Measurements from ENCODE around the gene RBM4B.
"Not testable (repeated sequence)": the region's sequence is repeated elsewhere in the genome, so short reads cannot be mapped to it uniquely, and the experiment has no call there.

The RBM4B gene, protein sequence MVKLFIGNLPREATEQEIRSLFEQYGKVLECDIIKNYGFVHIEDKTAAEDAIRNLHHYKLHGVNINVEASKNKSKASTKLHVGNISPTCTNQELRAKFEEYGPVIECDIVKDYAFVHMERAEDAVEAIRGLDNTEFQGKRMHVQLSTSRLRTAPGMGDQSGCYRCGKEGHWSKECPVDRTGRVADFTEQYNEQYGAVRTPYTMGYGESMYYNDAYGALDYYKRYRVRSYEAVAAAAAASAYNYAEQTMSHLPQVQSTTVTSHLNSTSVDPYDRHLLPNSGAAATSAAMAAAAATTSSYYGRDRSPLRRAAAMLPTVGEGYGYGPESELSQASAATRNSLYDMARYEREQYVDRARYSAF

DNA sequence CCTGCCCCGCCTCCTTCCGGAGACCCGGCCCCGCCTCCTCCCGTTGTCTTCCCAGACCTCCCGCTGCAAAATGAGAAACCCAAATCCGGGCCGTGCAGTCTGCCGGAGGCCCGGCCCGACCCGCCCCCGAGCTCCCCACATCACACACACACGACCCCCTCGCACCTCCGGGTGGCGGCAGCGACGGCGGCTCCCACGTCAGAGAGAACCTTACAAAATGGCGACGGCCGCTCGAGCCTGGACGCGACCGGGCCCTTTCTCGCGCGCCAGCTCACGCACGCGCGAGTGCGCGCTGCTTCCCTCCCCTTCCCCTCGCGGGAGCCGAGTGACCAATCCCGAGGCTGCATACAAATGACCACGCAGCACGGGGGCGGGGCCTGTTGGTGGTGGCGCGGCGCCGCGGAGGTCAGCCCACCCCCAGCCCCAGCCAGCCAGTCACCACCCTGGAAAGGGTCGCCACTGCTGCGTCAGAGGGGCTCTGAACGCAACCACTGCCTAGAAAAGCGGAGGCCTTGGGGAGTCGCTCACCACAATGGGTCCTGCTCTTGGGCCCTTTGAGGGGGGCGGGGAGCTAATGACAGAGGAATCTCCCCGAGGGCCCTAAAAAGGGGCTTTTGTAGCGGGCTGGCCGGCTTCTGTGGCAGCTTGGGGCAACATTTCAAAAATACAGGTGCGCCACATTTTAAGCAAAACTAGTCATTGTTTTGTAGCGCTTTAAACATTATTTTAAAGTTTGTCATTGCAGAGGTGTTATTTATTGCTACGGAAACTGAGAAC is at the start of gene RBM4B:
TSS of gene RBM4B (minus strand) at position 289 of the 777 bp plus-strand sequence. CDS start 808 bp downstream, outside the sequence.
- peak; percentile 89 to 94 for DNase-seq (ENCODE audit: low read depth in 1 of 2, low spot score in 1 of 2)

DNA sequence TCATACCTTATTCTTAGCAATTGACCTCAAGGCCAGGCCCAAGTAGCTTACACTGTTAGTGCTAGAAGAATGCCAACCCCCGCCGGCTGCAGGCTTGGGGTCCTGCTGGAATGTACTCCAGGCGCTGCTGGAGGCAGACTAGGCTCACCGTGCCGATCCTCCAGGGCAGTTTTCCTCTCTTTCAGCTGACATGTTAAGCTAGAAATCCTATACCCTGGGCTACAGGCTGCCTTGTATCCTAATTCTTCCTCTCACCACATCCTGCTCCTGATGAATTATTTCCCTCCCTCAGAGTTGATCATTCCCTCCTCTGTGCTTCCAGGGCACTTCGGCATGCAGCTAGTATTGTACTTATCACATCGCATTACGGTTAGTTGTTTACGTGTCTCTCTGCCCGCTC is 48.0 kb upstream of the RBM4B start:
- DNase-seq (ENCODE audit: low read depth in 1 of 2, low spot score in 1 of 2), result no peak

- DNase-seq (ENCODE audit: low read depth in 1 of 2, low spot score in 1 of 2), result no peak
Observed at GRCh38 chr11:66725114-66725513, 47.4 kb upstream of the RBM4B start.

- not testable (repeated sequence) for DNase-seq (ENCODE audit: low read depth in 1 of 2, low spot score in 1 of 2)
Observed at GRCh38 chr11:66724167-66724566, 46.5 kb upstream of the RBM4B start.

- no peak for DNase-seq (ENCODE audit: low read depth in 1 of 2, low spot score in 1 of 2)
Observed at GRCh38 chr11:66723693-66724092, 46.0 kb upstream of the RBM4B start.

DNA sequence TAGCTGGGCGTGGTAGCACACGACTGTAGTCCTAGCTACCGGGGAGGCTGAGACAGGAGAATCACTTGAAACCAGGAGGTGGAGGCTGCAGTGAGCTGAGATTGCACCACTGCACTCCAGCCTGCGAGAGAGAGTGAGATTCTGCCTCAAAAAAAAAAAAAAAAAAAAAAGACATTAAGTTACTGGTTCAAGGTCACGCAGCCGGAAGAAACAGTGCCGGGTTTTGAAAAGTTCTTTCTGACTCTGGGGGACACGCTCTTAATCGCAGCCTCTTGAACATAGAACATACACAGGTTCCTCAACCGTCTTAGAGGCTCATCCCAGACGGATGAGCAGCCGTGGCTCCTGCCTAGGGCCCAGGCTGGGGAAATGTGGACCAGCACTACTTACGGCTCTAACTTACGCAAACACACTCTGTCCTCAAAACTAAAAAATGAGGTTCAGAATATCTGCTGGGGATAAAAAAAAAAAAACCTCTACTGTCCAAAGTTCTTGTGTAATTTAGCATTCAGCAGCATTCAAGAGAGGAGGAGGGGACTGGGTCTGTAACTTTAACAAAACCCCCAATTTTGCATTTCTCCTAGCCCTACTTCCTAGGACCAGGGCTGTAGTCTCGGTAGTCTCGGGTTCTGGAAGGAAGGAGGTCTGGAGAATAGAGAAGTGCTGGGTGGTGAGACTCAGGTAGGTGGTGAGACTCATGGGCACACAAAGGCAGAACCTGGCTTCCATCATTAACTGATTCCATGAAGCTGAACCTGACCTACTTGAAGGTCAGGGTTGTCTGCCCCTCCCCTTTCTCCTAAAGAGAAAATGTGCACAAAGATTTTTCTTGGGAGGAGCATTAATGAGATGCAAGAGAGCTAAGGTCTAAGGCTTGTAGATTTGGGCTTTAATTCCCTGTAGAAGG is 45.3 kb upstream of the RBM4B start:
- DNase-seq (ENCODE audit: low read depth in 1 of 2, low spot score in 1 of 2), result no peak

- no peak for DNase-seq (ENCODE audit: low read depth in 1 of 2, low spot score in 1 of 2)
Observed at GRCh38 chr11:66721939-66722338, 44.3 kb upstream of the RBM4B start.

GRCh38 chr11:66720899-66721470 is 43.3 kb upstream of the RBM4B start:
- DNase-seq (ENCODE audit: low read depth in 1 of 2, low spot score in 1 of 2), result no peak

GRCh38 chr11:66720223-66720898 is 42.7 kb upstream of the RBM4B start:
- peak in 1 of 2 donors; percentile 21 for DNase-seq (ENCODE audit: low read depth in 1 of 2, low spot score in 1 of 2)

DNA sequence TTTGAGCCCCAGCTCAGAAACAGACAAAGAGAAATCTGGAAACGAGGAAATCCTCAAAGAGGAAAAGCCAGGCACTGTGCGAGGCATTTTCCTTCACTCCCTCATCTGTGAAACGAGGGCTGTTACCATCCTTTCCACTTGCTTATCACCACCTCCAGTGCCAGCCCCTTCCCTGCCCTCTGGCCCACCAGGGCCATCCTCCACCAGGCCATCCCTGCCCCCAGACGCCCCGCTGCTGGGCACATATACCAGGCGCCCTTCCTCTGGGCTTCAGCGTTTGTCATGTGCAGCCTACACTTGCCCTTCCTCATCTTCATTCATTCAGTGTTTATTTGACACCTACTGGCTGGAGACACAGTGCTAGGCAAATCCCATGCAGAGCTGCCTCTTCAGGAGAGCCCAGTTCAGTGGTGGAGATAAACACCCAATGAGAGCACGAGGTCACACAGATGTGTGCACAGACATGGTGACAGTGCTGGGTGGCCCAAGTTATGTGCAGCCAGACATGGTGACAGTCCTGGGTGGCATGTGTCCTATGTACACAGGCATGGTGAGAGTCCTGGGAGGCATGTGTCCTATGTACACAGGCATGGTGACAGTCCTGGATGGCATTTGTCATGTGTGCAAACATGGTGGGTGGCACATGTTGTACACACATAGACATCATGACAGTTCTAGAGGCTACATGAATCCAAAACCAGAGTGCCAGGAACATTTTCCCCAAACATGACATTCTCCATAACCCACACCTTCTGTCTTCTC is 41.6 kb upstream of the RBM4B start:
- DNase-seq (ENCODE audit: low read depth in 1 of 2, low spot score in 1 of 2), result no peak

DNA sequence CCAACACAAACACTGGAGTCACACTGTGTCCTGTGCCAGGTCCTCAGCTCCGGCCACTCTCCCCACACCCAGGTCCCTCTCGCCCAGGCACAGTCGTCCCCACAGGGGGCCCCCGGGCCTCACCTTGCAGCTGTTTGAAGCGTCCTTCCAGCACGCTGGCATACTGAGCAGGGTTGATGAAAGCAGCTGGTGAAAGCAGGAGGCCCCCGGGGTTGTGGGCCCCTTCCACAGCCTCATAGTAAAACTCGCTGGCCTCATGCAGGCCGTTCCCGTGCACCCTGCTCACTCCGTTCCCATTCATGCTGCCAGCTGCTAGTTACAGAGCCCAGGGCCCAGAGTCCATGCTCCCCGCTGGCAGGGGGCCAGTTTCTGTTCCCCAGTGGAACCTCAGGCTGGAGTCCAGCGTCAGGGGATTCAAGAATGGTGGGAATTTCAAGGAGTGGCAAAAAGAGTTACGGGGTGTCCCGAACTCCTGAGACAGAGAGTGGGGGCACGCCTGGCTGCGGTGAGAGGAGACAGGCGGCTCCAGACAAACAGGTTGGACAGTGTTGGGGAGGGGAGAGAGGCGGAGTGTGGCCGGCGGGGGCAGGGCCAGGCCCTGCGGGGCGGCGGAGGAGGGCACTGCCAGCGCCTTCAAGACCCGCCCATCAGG is 40.8 kb upstream of the RBM4B start:
- DNase-seq (ENCODE audit: low read depth in 1 of 2, low spot score in 1 of 2), result no peak

GRCh38 chr11:66717925-66718319 is 40.2 kb upstream of the RBM4B start:
- no peak for DNase-seq (ENCODE audit: low read depth in 1 of 2, low spot score in 1 of 2)

DNA sequence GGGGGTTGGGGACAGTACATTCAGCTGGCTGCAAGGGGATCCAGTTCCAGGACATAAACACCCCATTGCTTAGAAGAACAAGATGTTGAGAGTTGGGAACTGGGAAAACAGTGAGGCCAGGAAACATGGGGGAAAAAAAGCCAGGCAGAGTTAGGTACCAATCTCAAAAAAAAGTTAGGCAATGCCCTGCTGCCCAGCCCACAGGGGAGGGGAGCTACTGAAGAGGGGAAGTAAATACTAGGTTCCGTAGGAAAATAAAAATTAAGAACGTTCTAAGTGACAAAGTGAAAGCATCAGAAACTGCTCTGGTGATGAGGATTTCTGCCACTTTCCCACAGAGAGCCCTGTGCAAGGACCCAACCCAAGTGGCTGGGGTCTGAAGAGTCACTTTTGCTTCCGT is 39.3 kb upstream of the RBM4B start:
- DNase-seq (ENCODE audit: low read depth in 1 of 2, low spot score in 1 of 2), result no peak

DNA sequence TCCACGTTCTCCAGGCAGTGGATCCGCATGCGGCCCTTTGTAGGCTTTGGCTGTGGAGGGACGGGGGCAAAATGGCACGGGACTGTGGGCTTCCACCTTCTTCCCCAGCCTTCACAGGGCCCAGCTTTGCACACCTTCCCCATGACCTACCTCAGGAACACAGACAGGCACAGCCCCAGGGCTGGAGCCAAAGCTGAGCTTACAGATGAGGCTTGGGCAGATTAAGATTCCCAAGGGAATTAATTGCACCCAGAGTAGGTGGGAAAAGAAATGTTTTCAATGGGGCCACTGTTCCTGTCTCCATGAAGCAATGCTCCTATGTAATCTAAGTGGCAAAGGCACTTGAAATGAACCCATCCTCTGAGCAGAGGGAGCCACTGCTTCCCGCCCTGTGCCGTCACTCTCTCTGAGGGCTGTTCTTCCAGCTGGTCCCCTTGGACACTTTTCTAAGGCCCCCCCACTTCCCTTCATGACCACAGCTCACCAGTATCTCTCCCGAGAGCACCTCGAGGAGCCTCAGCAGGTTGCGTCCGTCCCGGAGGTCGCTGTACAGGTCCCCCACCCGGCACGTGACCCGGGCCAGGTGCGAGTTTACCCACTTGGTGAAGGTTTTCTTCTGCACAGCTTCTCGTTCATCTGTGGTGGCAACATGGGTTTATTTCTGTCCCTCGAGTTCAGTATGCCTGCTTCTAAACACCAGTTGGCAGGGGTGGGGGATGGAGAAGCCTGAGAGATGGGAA is 37.8 kb upstream of the RBM4B start:
- no peak for DNase-seq (ENCODE audit: low read depth in 1 of 2, low spot score in 1 of 2)

GRCh38 chr11:66713746-66714480 is 36.2 kb upstream of the RBM4B start:
- no peak for DNase-seq (ENCODE audit: low read depth in 1 of 2, low spot score in 1 of 2)

DNA sequence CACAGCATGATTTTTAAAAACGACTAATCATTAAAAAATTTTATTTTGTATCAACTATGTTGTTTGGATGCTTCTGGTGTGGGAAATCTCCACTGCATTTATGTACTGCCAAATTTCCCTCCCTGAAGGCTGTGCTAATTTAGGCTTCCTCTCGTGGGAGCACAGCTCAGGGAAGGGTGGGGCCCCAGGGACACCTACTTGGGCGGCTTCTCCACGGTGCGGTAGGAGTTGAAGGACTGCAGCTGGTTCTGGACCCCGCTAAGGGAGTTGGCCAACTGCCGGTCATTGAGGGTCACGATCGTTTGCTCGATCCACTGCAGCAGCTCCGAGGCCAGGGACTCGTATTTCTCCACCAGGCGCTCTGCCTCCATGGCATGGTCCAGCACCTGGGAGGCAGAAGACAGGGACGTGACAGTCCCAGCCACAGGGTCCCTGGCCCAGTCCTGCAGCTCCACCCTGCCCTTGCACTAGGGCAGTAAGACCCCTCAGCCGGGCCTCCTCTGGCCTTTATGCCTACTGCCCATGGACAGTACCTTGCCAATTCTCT is 32.8 kb upstream of the RBM4B start:
- no peak for DNase-seq (ENCODE audit: low read depth in 1 of 2, low spot score in 1 of 2)

DNA sequence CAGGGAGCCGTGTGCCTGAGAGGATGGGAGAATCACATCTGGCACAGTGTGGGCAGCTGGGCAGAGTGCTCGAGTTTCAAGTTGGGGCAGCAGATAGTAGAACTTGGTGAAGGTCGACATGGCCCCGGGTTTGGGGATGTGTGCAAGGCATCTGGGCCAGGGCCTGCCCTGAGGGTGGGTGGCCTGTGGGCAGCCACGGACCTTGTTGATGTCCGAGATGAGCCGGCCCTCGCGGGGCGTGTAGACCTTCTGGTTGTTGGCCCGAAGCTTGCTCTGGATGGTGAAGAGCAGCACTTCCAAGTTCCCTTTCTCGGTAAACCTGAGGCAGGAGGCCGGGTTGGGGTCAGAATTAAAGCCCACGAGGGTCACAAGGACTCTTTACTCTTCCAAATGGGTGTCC is 31.0 kb upstream of the RBM4B start:
- DNase-seq (ENCODE audit: low read depth in 1 of 2, low spot score in 1 of 2), result no peak

GRCh38 chr11:66708094-66708493 is 30.4 kb upstream of the RBM4B start:
- no peak for DNase-seq (ENCODE audit: low read depth in 1 of 2, low spot score in 1 of 2)
